ENCODE data around the gene OTX2. TPM values are rescaled to one million over a fixed set of nuclear protein-coding genes. Genes with fewer than 3 reads are reported as not detected.

The OTX2 gene
- total RNA-seq, 1 donor, result not detected

DNA sequence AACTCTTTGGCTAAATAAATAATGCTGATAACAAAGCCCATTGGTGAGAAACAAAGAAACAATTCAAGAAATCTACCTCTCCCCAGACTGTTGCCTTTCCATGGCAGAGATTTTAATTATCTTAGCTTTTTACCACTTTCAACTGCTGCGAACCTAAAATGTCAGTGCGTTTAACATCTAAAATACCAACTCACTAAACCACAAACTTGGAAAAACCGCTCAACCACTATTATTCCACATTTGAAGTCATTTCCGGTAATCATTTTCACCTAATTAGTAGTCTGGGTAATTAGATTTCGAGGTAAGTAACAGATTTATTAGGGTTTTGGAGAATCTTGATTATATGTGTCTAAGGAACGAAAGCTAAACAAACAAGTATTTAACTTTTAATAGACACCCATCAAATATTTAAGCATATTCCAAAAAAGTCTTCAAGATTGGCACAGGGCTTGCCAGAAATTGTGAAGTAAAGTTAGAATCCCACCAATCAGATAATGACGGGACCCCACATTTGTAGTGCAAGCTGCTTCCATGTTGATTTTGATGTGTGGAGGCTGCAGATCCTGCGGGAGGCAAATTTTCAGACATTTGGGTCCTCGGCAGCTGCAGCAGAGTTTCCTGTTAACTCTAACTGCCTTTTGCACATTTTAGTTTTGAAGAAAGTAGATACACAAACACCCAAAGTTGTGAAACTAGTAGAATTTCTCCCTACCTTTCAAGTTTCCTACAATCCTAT is 4.1 kb downstream of the OTX2 start:
- Histone ChIP-seq H3K27ac (ENCODE audit: low read depth, low read length) (no peak overlapping the region), H3K27me3 (ENCODE audit: insufficient read depth, low read length) (peaks cover 97% of the 10 kb centered on the region), H3K4me3 (ENCODE audit: insufficient read depth, low read length) (no peak overlapping the region), H3K36me3 (ENCODE audit: insufficient read depth, low read length) (no peaks in the 10 kb centered on the region), H3K9me3 (ENCODE audit: low read depth, low read length) (no peaks in the 10 kb centered on the region), H2AFZ (ENCODE audit: low read length) (no peak overlapping the region), H4K20me1 (ENCODE audit: insufficient read depth, low read length) (no peaks in the 10 kb centered on the region), H3K4me2 (ENCODE audit: insufficient read depth, low read length) (no peak overlapping the region), H3K4me1 (ENCODE audit: insufficient read depth, low read length) (no peaks in the 10 kb centered on the region), H3K79me2 (ENCODE audit: insufficient read depth, low read length) (no peaks in the 10 kb centered on the region)
- DNase-seq (ENCODE audit: insufficient read length, low spot score, missing footprints), result no peak
- TF ChIP-seq, protein P1, sequence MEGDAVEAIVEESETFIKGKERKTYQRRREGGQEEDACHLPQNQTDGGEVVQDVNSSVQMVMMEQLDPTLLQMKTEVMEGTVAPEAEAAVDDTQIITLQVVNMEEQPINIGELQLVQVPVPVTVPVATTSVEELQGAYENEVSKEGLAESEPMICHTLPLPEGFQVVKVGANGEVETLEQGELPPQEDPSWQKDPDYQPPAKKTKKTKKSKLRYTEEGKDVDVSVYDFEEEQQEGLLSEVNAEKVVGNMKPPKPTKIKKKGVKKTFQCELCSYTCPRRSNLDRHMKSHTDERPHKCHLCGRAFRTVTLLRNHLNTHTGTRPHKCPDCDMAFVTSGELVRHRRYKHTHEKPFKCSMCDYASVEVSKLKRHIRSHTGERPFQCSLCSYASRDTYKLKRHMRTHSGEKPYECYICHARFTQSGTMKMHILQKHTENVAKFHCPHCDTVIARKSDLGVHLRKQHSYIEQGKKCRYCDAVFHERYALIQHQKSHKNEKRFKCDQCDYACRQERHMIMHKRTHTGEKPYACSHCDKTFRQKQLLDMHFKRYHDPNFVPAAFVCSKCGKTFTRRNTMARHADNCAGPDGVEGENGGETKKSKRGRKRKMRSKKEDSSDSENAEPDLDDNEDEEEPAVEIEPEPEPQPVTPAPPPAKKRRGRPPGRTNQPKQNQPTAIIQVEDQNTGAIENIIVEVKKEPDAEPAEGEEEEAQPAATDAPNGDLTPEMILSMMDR (IDR thresholded peaks at IDR 0.05; ENCODE audit: extremely low read depth, low read depth, low read length), result no peak

DNA sequence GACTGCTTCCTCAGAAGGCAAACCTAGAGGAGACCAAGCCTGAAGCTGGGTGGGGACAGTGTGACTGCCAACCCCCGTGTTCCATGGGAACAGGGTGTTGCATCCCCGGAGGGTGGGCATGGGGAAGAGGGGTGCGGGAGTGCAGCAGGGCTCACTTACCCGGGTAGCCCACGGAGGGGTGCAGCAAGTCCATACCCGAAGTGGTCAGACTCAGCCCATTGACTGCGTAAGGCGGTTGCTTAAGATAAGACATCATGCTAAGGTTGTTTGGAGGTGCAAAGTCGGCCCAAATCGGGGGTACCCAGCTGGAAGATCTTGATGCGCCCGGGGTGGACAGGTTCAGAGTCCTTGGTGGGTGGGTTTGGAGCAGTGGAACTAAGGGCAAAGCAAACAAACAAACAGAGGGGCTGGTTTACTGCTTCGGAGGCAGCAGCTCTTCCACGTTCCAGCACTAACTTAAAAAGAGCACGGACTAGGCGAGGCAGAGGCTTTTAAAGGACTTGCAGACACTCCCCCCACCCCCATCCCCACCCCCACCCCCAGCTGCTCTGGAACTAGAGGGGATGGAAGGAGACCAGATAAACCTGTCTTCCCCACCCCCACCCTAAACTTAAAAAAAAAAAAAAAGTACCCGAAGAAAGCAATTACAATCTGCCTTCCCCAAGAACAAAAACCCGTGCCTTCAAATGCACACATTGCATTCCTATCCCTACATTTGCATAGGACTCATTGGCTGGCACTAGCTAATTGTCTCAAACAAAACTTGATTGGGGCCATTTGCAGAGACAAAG is 4.9 kb downstream of the OTX2 start:
- H3K4me3 ChIP-seq (ENCODE audit: insufficient read depth, low read length), result no peak overlapping the region
- no peaks in the 10 kb centered on the region for H3K4me1 ChIP-seq (ENCODE audit: insufficient read depth, low read length)
- H3K4me2 ChIP-seq (ENCODE audit: insufficient read depth, low read length), result no peak overlapping the region
- H3K27ac ChIP-seq (ENCODE audit: low read depth, low read length), result no peak overlapping the region
- peaks cover 91% of the 10 kb centered on the region for H3K27me3 ChIP-seq (ENCODE audit: insufficient read depth, low read length)
- no peaks in the 10 kb centered on the region for H3K79me2 ChIP-seq (ENCODE audit: insufficient read depth, low read length)
- no peak overlapping the region for H2AFZ ChIP-seq (ENCODE audit: low read length)
- H3K36me3 ChIP-seq (ENCODE audit: insufficient read depth, low read length), result no peaks in the 10 kb centered on the region
- H3K9me3 ChIP-seq (ENCODE audit: low read depth, low read length), result no peaks in the 10 kb centered on the region
- H4K20me1 ChIP-seq (ENCODE audit: insufficient read depth, low read length), result no peaks in the 10 kb centered on the region
- TF ChIP-seq, protein P1 (IDR thresholded peaks at IDR 0.05; ENCODE audit: extremely low read depth, low read depth, low read length), result no peak
- DNase-seq (ENCODE audit: insufficient read length, low spot score, missing footprints), result no peak

DNA sequence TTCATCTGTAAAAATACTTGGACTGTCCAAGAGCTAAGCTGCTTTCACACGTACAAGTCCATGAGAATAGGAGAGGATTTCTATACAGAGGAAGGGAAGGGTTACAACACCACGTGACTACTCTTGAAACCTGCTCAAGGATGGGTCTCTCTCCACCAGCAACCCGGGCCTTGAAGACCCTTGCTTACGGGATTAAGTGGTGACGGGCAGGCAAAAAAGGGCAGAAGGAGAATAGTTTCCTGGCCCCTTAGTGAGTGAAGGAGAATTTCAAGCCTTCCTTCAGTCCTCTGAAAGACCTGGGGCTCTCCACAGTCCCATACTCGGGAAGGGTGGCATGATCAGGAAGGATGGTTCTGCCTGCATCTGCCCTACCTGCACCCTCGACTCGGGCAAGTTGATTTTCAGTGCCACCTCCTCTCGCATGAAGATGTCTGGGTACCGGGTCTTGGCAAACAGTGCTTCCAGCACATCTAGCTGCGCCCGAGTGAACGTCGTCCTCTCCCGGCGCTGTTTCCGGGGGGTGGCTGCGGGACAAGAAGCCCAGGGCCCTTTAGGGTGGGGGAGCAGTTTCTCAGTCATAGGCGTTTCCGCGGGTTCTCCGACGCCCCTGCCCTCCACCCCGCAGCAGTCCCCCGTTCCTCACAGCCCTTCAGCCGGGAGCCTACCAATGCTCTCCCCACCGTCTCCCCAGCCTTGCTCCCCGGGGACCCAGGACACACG is 6.3 kb downstream of the OTX2 start:
- H3K79me2 ChIP-seq (ENCODE audit: insufficient read depth, low read length), result no peaks in the 10 kb centered on the region
- H3K27ac ChIP-seq (ENCODE audit: low read depth, low read length), result no peak overlapping the region
- H4K20me1 ChIP-seq (ENCODE audit: insufficient read depth, low read length), result no peaks in the 10 kb centered on the region
- TF ChIP-seq, protein P1 (IDR thresholded peaks at IDR 0.05; ENCODE audit: extremely low read depth, low read depth, low read length), result no peak
- H3K4me1 ChIP-seq (ENCODE audit: insufficient read depth, low read length), result no peaks in the 10 kb centered on the region
- H3K9me3 ChIP-seq (ENCODE audit: low read depth, low read length), result no peaks in the 10 kb centered on the region
- H3K36me3 ChIP-seq (ENCODE audit: insufficient read depth, low read length), result no peaks in the 10 kb centered on the region
- no peak overlapping the region for H2AFZ ChIP-seq (ENCODE audit: low read length)
- DNase-seq (ENCODE audit: insufficient read length, low spot score, missing footprints), result no peak
- H3K27me3 ChIP-seq (ENCODE audit: insufficient read depth, low read length), result peaks cover 89% of the 10 kb centered on the region
- H3K4me2 ChIP-seq (ENCODE audit: insufficient read depth, low read length), result no peak overlapping the region
- H3K4me3 ChIP-seq (ENCODE audit: insufficient read depth, low read length), result no peak overlapping the region
